Astrocyte (in vitro differentiated cells and primary cell): Measurements from ENCODE around the gene GPR173.

ENCODE experiments used
- EZH2 ChIP-seq: IDR thresholded peaks from 2 replicates; pipeline ENCODE4 v1.6.1; 2012; ENCODE audit warnings: mild to moderate bottlenecking, low read length, inconsistent platforms; ENCODE audit not compliant: insufficient read depth
- TF ChIP-seq, protein P1 (sequence below): IDR thresholded peaks from 2 replicates; pipeline ENCODE4 v1.5.1; 2011; ENCODE audit warnings: low read depth, mild to moderate bottlenecking, inconsistent platforms, low read length, moderate library complexity; ENCODE audit not compliant: insufficient read depth

DNA sequence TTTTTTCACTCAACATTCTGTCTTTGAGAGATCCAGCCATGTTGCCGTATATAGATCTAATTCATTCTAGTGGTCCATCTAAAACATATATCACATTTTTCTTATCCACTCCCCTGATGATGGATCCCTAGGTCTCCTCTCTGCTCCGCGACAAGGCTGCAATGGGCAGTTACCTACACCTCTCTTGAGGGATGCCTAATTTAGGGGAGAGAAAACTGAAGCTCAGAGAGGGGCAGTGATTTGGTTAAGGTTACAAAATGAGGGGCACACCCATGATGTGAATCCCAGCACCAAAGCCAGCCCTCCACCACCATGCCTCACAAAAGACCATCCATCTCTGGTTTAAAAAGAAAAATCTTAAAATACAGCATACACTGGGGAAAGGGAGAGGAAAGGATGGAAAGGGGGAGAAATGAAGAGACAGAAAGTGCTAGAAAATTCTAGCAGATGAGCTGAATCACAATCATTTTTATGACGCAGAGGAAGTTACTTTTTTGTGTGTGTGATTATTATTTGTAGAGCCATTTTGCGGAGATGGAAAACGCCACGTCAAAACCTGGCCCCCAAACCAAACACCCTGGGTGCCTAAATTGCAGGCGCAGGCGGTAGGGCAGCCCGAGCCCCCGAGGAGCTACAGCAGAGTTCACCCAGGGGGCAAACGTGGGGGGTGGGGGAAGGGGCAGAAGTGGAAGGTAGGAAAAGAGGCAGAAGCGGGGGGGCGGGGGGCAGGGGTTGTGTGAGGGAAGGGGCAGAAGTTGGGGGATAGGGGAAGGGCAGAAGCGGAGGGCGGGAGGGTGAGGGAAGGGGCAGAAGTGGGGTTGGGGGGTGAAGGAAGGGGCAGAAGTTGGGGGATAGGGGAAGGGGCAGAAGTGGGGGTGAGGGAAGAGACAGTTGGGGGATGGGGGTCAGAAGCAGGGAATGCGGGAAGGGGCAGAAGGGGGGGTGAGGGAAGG, 32.3 kb downstream of the GPR173 start:
- TF ChIP-seq, protein P1, sequence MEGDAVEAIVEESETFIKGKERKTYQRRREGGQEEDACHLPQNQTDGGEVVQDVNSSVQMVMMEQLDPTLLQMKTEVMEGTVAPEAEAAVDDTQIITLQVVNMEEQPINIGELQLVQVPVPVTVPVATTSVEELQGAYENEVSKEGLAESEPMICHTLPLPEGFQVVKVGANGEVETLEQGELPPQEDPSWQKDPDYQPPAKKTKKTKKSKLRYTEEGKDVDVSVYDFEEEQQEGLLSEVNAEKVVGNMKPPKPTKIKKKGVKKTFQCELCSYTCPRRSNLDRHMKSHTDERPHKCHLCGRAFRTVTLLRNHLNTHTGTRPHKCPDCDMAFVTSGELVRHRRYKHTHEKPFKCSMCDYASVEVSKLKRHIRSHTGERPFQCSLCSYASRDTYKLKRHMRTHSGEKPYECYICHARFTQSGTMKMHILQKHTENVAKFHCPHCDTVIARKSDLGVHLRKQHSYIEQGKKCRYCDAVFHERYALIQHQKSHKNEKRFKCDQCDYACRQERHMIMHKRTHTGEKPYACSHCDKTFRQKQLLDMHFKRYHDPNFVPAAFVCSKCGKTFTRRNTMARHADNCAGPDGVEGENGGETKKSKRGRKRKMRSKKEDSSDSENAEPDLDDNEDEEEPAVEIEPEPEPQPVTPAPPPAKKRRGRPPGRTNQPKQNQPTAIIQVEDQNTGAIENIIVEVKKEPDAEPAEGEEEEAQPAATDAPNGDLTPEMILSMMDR, result no peak
- TF ChIP-seq EZH2, result no peak
